Naive thymus-derived CD4-positive, alpha-beta T cell (primary cell): ENCODE measurements around the gene ATP2B2. TPM values are rescaled to one million over a fixed set of nuclear protein-coding genes. Genes with fewer than 3 reads are reported as not detected.
A peak's percentile ranks its signal among the peaks of the same experiment; 100 is the strongest.

Experiments
- ATAC-seq: fragments of 150-1000 bp; cut with Tn5 transposase; 2 replicates; pipeline ENCODE4 v1.10.0; 2021; ENCODE audit warnings: mild to moderate bottlenecking, moderate library complexity
- CTCF ChIA-PET: fragments of 350-600 bp; sonication (Branson Sonifier 250); formaldehyde crosslinking; loops from one replicate; lab custom pipeline; 2021; ENCODE audit warnings: antibody characterized with exemption; lab: Charles Lee
- POLR2A ChIA-PET: fragments of 350-600 bp; sonication (Branson Sonifier 250); formaldehyde crosslinking; loops from one replicate; lab custom pipeline; 2021; ENCODE audit warnings: antibody characterized with exemption, inconsistent platforms; lab: Charles Lee
- DNase-seq, 9 donors: peaks; one replicate each; pipeline versions ENCODE4 v3.0.0 to v3.0.0-alpha.2; 2020 to 2022; ENCODE audit warnings: mixed read lengths in 1 of 9
- H3K27ac ChIP-seq: one replicate; pipeline ENCODE4 v1.7.0; 2013; ENCODE audit warnings: mild to moderate bottlenecking, low read depth, low read length, moderate library complexity
- H3K27me3 ChIP-seq, 2 donors: one replicate each; pipeline ENCODE4 v1.7.0; 2013; ENCODE audit warnings: low read length in 2 of 2, mild to moderate bottlenecking in 2 of 2, moderate library complexity in 2 of 2; ENCODE audit not compliant: control insufficient read depth in 2 of 2, insufficient read depth in 2 of 2
- H3K36me3 ChIP-seq, 3 experiments: 1 replicate in 2 of 3; 2 replicates in 1 of 3; pipeline ENCODE4 v1.7.0; 2013; ENCODE audit warnings: low read length in 3 of 3, mild to moderate bottlenecking in 3 of 3, moderate library complexity in 1 of 3; ENCODE audit not compliant: insufficient read depth in 3 of 3, control insufficient read depth in 2 of 3
- H3K4me1 ChIP-seq, 2 donors: one replicate each; pipeline ENCODE4 v1.7.0; 2013; ENCODE audit warnings: low read length in 2 of 2, mild to moderate bottlenecking in 2 of 2, moderate library complexity in 1 of 2; ENCODE audit not compliant: control insufficient read depth in 2 of 2, insufficient read depth in 2 of 2
- H3K4me3 ChIP-seq: 2 replicates; pipeline ENCODE4 v1.7.0; 2013; ENCODE audit warnings: mild to moderate bottlenecking, low read length
- H3K9me3 ChIP-seq, 3 experiments: 1 replicate in 2 of 3; 2 replicates in 1 of 3; pipeline ENCODE4 v1.7.0; 2013; ENCODE audit warnings: low read length in 3 of 3; ENCODE audit not compliant: control insufficient read depth in 2 of 3
- H3K27ac Mint-ChIP-seq, 9 donors: one replicate each; pipeline ENCODE4 v1.8.0; 2020 to 2022; ENCODE audit warnings: mixed read lengths in 9 of 9, mild to moderate bottlenecking in 8 of 9, moderate library complexity in 5 of 9, inconsistent platforms in 2 of 9
- H3K27me3 Mint-ChIP-seq, 5 donors: one replicate each; pipeline ENCODE4 v1.8.0; 2021 to 2022; ENCODE audit warnings: mixed read lengths in 5 of 5, mild to moderate bottlenecking in 1 of 5
- H3K36me3 Mint-ChIP-seq, 5 donors: one replicate each; pipeline ENCODE4 v1.8.0; 2020 to 2022; ENCODE audit warnings: mixed read lengths in 5 of 5, mild to moderate bottlenecking in 3 of 5, inconsistent platforms in 1 of 5
- H3K4me1 Mint-ChIP-seq, 7 donors: one replicate each; pipeline ENCODE4 v1.8.0; 2020 to 2022; ENCODE audit warnings: mixed read lengths in 7 of 7, mild to moderate bottlenecking in 3 of 7, inconsistent platforms in 1 of 7
- H3K4me3 Mint-ChIP-seq, 10 donors: one replicate each; pipeline ENCODE4 v1.8.0; 2020 to 2022; ENCODE audit warnings: mild to moderate bottlenecking in 10 of 10, mixed read lengths in 10 of 10, moderate library complexity in 6 of 10, inconsistent platforms in 2 of 10
- H3K9me3 Mint-ChIP-seq, 11 donors: one replicate each; pipeline ENCODE4 v1.8.0; 2020 to 2022; ENCODE audit warnings: mixed read lengths in 11 of 11, mild to moderate bottlenecking in 4 of 11, inconsistent platforms in 1 of 11, moderate library complexity in 1 of 11
- intact Hi-C, 2 donors: fragments of 100-400 bp; cut with micrococcal nuclease; formaldehyde crosslinking; loops; one replicate each; pipeline ENCODE4 v1.15.1; 2023
- polyA plus RNA-seq, 2 donors: library from polyadenylated mRNA; unstranded; fragments of 300-500 nt; fragmentation: Illumina TruSeq; gene quantifications; one replicate each; pipeline ENCODE4 v1.2.3, GENCODE V29; 2021
- total RNA-seq, 6 experiments: library from RNA in 5 of 6; stranded (reverse) in 5 of 6; gene quantifications; 1 replicate in 5 of 6; 2 replicates in 1 of 6; pipeline ENCODE4 v1.2.3 and lab custom pipeline; 2021 to 2026

The ATP2B2 gene
- total and polyA plus RNA-seq, 7 experiments from 2014 or later = not detected

DNA sequence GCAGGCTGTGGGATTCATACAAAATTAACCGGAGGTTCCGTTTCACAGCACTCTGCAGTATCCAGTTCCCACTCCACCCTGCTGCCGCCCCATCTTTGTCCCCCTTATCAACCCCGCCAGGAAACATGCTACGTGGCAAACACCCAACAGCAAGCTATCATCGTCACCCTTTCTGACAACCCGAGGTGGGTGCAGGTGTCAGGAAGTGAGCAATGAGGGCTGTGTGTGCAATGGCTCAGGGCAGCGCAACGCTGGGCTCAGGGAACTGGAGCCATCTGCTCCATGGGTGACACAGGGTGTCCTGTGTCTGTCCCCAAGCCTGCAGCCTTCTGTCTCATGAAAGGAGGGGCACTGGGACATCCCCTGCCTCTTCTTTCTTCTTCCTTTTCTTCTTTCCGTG lies 60.9 kb downstream of the ATP2B2 start:
- Histone ChIP-seq H3K4me1 (no peaks in the 10 kb centered on the region), H3K9me3 (no peaks in the 10 kb centered on the region), H3K4me3 (no peak overlapping the region), H3K36me3 (no peaks in the 10 kb centered on the region), H3K27me3 (no peaks in the 10 kb centered on the region), H3K27ac (no peak overlapping the region)
- Mint-ChIP-seq H3K4me1 (peaks cover 0 to 8% (median 7%) of the 10 kb centered on the region in 7 donors), H3K27ac (no peak overlapping the region), H3K27me3 (peaks cover 0 to 10% (median 0%) of the 10 kb centered on the region in 5 donors), H3K9me3 (no peaks in the 10 kb centered on the region), H3K36me3 (no peaks in the 10 kb centered on the region), H3K4me3 (no peak overlapping the region)
- CTCF ChIA-PET = no interaction called here
- DNase-seq (no peak), ATAC-seq (no peak)
- POLR2A ChIA-PET = no interaction called here
- intact Hi-C loops = no loop called here

GRCh38 chr3:10444110-10444429 lies 61.3 kb downstream of the ATP2B2 start:
- no peak overlapping the region for H3K27ac ChIP-seq

GRCh38 chr3:10443272-10444109 lies 61.9 kb downstream of the ATP2B2 start:
- Mint-ChIP-seq H3K4me1 (peaks cover 0 to 9% (median 7%) of the 10 kb centered on the region in 7 donors), H3K27ac (peak overlapping the region in 1 of 9 donors; percentile 47), H3K27me3 (peaks cover 0 to 10% (median 0%) of the 10 kb centered on the region in 5 donors), H3K4me3 (no peak overlapping the region), H3K9me3 (no peaks in the 10 kb centered on the region), H3K36me3 (no peaks in the 10 kb centered on the region)
- no peaks in the 10 kb centered on the region for H3K36me3 ChIP-seq
- ATAC-seq (no peak), DNase-seq (no peak)
- intact Hi-C loops = no loop called here
- H3K27ac ChIP-seq = no peak overlapping the region
- CTCF ChIA-PET = no interaction called here
- H3K27me3 ChIP-seq = no peaks in the 10 kb centered on the region
- no peaks in the 10 kb centered on the region for H3K4me1 ChIP-seq
- no peaks in the 10 kb centered on the region for H3K9me3 ChIP-seq
- POLR2A ChIA-PET = no interaction called here
- H3K4me3 ChIP-seq = no peak overlapping the region

More at GRCh38 chr3:10444110-10444429, 61.3 kb downstream of the ATP2B2 start:
- ChIA-PET POLR2A (no interaction called here), CTCF (no interaction called here)
- H3K9me3 ChIP-seq = no peaks in the 10 kb centered on the region
- Mint-ChIP-seq H3K36me3 (no peaks in the 10 kb centered on the region), H3K4me1 (peaks cover 0 to 8% (median 7%) of the 10 kb centered on the region in 7 donors), H3K9me3 (no peaks in the 10 kb centered on the region), H3K27me3 (peaks cover 0 to 10% (median 0%) of the 10 kb centered on the region in 5 donors), H3K27ac (no peak overlapping the region), H3K4me3 (no peak overlapping the region)
- ATAC-seq = no peak
- no peaks in the 10 kb centered on the region for H3K27me3 ChIP-seq
- H3K4me3 ChIP-seq = no peak overlapping the region
- no peaks in the 10 kb centered on the region for H3K4me1 ChIP-seq
- intact Hi-C loops = no loop called here
- DNase-seq = no peak
- no peaks in the 10 kb centered on the region for H3K36me3 ChIP-seq

GRCh38 chr3:10442151-10442795 lies 63.1 kb downstream of the ATP2B2 start:
- DNase-seq = no peak
- Histone ChIP-seq H3K27me3 (no peaks in the 10 kb centered on the region), H3K27ac (no peak overlapping the region), H3K4me1 (peaks cover 8 to 9% of the 10 kb centered on the region in 2 donors), H3K9me3 (no peaks in the 10 kb centered on the region), H3K4me3 (no peak overlapping the region), H3K36me3 (no peaks in the 10 kb centered on the region)
- POLR2A ChIA-PET = no interaction called here
- CTCF ChIA-PET = no interaction called here
- Mint-ChIP-seq H3K4me1 (peaks cover 5 to 20% (median 18%) of the 10 kb centered on the region in 7 donors), H3K36me3 (no peaks in the 10 kb centered on the region), H3K4me3 (no peak overlapping the region), H3K9me3 (no peaks in the 10 kb centered on the region), H3K27me3 (peaks cover 0 to 10% (median 0%) of the 10 kb centered on the region in 5 donors), H3K27ac (no peak overlapping the region)
- intact Hi-C loops = no loop called here
- no peak for ATAC-seq

GRCh38 chr3:10440684-10441083 lies 64.7 kb downstream of the ATP2B2 start:
- DNase-seq = no peak
- intact Hi-C loops = no loop called here
- no peaks in the 10 kb centered on the region for H3K27me3 ChIP-seq
- H3K4me3 ChIP-seq = no peak overlapping the region
- POLR2A ChIA-PET = no interaction called here
- ATAC-seq = no peak
- H3K4me1 ChIP-seq = peaks cover 17 to 19% of the 10 kb centered on the region in 2 donors
- Mint-ChIP-seq H3K4me3 (no peak overlapping the region), H3K36me3 (no peaks in the 10 kb centered on the region), H3K9me3 (no peaks in the 10 kb centered on the region), H3K27me3 (peaks cover 0 to 2% (median 0%) of the 10 kb centered on the region in 5 donors), H3K27ac (peak overlapping the region in 8 of 9 donors; percentile 8 to 56 (median 36)), H3K4me1 (peaks cover 14 to 33% (median 27%) of the 10 kb centered on the region in 7 donors)
- CTCF ChIA-PET = no interaction called here
- H3K9me3 ChIP-seq = no peaks in the 10 kb centered on the region
- no peaks in the 10 kb centered on the region for H3K36me3 ChIP-seq
- H3K27ac ChIP-seq = no peak overlapping the region

GRCh38 chr3:10438902-10439610 lies 66.3 kb downstream of the ATP2B2 start:
- H3K4me3 Mint-ChIP-seq = no peak overlapping the region
- peak overlapping the region in 4 of 9 donors; percentile 17 to 80 (median 74) for H3K27ac Mint-ChIP-seq
- Histone ChIP-seq H3K36me3 (no peaks in the 10 kb centered on the region), H3K4me3 (no peak overlapping the region), H3K9me3 (no peaks in the 10 kb centered on the region), H3K27ac (no peak overlapping the region), H3K4me1 (peaks cover 17 to 19% of the 10 kb centered on the region in 2 donors), H3K27me3 (no peaks in the 10 kb centered on the region)
- CTCF ChIA-PET = no interaction called here
- POLR2A ChIA-PET = no interaction called here
- H3K36me3 Mint-ChIP-seq = no peaks in the 10 kb centered on the region
- H3K4me1 Mint-ChIP-seq = peaks cover 17 to 35% (median 27%) of the 10 kb centered on the region in 7 donors
- H3K9me3 Mint-ChIP-seq = no peaks in the 10 kb centered on the region
- H3K27me3 Mint-ChIP-seq = no peaks in the 10 kb centered on the region
- DNase-seq = no peak
- no peak for ATAC-seq
- intact Hi-C loops = loop anchor here in 1 of 2 donors (10.0 kb wide), 1 partner anchor 66 kb away; the partner anchor contains the start of gene ATP2B2
